Stimulated activated naive CD8-positive, alpha-beta T cell treated with anti-CD3 and anti-CD28 coated beads, Interleukin-15, Interleukin-2, amounts not matched to agents 100 ng/mL and 50 ng/mL, for 24 hours (primary cell): ENCODE results near the gene PDGFRB.

Source experiments
- H3K27ac Mint-ChIP-seq: one replicate; pipeline ENCODE4 v1.8.0; 2021; ENCODE audit warnings: mild to moderate bottlenecking, mixed read lengths
- H3K27me3 Mint-ChIP-seq: one replicate; pipeline ENCODE4 v1.8.0; 2021; ENCODE audit warnings: mixed read lengths
- H3K36me3 Mint-ChIP-seq: one replicate; pipeline ENCODE4 v1.8.0; 2021; ENCODE audit warnings: low read depth, mixed read lengths
- H3K4me1 Mint-ChIP-seq: one replicate; pipeline ENCODE4 v1.8.0; 2021; ENCODE audit warnings: low read depth, mixed read lengths
- H3K4me3 Mint-ChIP-seq: one replicate; pipeline ENCODE4 v1.8.0; 2021; ENCODE audit warnings: mild to moderate bottlenecking, mixed read lengths
- H3K9me3 Mint-ChIP-seq: one replicate; pipeline ENCODE4 v1.8.0; 2021; ENCODE audit warnings: mixed read lengths

PDGFRB gene

DNA sequence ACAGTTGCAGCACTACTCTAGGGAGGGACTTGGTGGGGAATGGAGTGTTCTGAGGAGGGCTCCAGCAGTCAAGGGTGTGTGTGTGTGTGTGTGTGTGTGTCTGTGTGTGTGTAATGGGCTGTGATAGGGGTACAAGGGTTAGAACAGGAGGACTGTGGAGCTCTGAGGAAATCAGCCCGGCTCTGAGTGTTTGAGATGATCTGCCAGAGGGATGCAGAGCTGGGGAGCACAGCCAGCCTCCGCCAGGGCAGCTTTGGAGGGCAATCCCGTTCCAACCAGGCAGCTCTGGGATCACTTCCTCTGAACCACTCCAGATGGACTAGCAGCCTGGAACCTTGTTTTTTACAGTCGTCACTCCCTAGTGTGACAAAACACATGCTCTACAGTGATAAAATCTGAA is 31.3 kb upstream of the PDGFRB start:
- H3K4me1 Mint-ChIP-seq, result no peaks in the 10 kb centered on the region
- H3K4me3 Mint-ChIP-seq, result no peak overlapping the region
- peaks cover 23% of the 10 kb centered on the region for H3K27me3 Mint-ChIP-seq
- no peaks in the 10 kb centered on the region for H3K36me3 Mint-ChIP-seq
- no peak overlapping the region for H3K27ac Mint-ChIP-seq
- no peaks in the 10 kb centered on the region for H3K9me3 Mint-ChIP-seq

- H3K27me3 Mint-ChIP-seq, result peaks cover 19% of the 10 kb centered on the region
- no peaks in the 10 kb centered on the region for H3K36me3 Mint-ChIP-seq
- no peak overlapping the region for H3K4me3 Mint-ChIP-seq
- no peaks in the 10 kb centered on the region for H3K9me3 Mint-ChIP-seq
- no peak overlapping the region for H3K27ac Mint-ChIP-seq
- H3K4me1 Mint-ChIP-seq, result no peaks in the 10 kb centered on the region
These were observed 30.5 kb upstream of the PDGFRB start for GRCh38 chr5:150186137-150186536.

DNA sequence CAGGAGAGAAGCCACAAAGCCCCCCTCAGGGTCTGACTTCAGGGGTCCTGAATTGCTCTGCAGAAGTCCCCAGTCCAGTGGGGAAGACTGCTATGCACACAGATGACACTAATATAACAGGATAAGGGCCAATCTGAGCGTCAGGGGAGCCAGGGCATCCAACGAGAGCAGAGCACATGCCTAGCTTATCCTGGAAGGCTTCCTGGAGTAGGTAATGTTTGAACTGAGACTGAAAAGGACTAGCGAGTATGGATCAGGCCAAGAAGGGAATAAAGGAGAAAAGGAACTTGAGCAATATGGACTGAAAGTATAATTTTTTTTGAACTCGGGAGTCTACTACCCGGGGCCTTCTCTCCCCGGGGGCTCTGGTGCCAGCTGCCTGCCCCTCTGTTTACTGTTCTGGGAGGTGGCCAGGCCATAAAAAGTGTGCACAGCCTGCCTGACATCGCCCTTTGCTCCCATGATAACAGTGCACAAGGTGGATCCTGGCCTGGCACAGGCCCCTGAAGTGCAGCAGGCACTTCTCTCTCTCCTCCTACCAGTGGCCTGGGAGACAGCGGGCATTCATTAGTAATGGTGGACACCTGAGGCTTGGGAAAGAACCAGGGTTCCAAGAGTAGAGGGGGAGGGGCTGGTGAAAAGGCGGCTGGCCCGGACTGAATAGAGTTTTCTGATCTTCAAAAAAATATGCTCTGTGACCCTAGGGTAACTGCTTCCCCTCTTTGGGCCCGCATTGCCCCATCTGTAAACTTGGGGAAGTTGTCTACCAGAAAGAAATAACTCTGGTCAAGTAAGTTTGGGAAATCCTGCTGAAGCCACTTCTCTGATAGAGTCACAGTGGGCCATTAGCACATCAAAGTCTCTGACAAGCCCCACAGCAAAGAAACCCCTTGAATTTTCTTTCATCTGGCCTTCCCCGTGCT is 29.6 kb upstream of the PDGFRB start:
- no peaks in the 10 kb centered on the region for H3K36me3 Mint-ChIP-seq
- H3K9me3 Mint-ChIP-seq, result no peaks in the 10 kb centered on the region
- no peaks in the 10 kb centered on the region for H3K4me1 Mint-ChIP-seq
- H3K4me3 Mint-ChIP-seq, result no peak overlapping the region
- no peak overlapping the region for H3K27ac Mint-ChIP-seq
- peaks cover 12% of the 10 kb centered on the region for H3K27me3 Mint-ChIP-seq

DNA sequence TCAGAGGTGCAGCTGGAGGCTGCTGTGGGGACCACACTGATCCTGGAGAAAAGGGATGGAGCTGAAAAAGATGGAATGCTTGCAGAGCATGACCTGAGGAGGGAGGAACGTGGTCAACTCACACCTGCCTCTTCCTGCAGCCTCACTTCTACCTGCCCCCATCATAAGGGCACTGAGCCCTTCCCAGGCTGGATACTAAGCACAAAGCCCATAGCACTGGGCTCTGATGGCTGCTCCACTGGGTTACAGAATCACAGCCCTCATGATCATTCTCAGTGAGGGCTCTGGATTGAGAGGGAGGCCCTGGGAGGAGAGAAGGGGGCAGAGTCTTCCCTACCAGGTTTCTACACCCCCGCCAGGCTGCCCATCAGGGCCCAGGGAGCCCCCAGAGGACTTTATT is 28.4 kb upstream of the PDGFRB start:
- Mint-ChIP-seq H3K36me3 (no peaks in the 10 kb centered on the region), H3K4me3 (no peak overlapping the region), H3K27me3 (peaks cover 4% of the 10 kb centered on the region), H3K4me1 (no peaks in the 10 kb centered on the region), H3K27ac (no peak overlapping the region), H3K9me3 (no peaks in the 10 kb centered on the region)

DNA sequence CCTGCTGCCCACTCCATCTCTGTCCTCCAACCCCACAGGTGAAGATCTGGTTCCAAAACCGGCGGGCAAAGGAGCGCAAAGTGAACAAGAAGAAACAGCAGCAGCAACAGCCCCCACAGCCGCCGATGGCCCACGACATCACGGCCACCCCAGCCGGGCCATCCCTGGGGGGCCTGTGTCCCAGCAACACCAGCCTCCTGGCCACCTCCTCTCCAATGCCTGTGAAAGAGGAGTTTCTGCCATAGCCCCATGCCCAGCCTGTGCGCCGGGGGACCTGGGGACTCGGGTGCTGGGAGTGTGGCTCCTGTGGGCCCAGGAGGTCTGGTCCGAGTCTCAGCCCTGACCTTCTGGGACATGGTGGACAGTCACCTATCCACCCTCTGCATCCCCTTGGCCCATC is 27.8 kb upstream of the PDGFRB start:
- no peak overlapping the region for H3K27ac Mint-ChIP-seq
- H3K9me3 Mint-ChIP-seq, result no peaks in the 10 kb centered on the region

GRCh38 chr5:150182774-150183173 is 27.1 kb upstream of the PDGFRB start:
- Mint-ChIP-seq H3K9me3 (no peaks in the 10 kb centered on the region), H3K27ac (no peak overlapping the region), H3K36me3 (no peaks in the 10 kb centered on the region), H3K27me3 (peaks cover 3% of the 10 kb centered on the region), H3K4me1 (no peaks in the 10 kb centered on the region), H3K4me3 (no peak overlapping the region)

More for the DNA sequence above, 27.8 kb upstream of the PDGFRB start:
- peaks cover 3% of the 10 kb centered on the region for H3K27me3 Mint-ChIP-seq
- no peaks in the 10 kb centered on the region for H3K4me1 Mint-ChIP-seq
- no peaks in the 10 kb centered on the region for H3K36me3 Mint-ChIP-seq
- H3K4me3 Mint-ChIP-seq, result no peak overlapping the region

DNA sequence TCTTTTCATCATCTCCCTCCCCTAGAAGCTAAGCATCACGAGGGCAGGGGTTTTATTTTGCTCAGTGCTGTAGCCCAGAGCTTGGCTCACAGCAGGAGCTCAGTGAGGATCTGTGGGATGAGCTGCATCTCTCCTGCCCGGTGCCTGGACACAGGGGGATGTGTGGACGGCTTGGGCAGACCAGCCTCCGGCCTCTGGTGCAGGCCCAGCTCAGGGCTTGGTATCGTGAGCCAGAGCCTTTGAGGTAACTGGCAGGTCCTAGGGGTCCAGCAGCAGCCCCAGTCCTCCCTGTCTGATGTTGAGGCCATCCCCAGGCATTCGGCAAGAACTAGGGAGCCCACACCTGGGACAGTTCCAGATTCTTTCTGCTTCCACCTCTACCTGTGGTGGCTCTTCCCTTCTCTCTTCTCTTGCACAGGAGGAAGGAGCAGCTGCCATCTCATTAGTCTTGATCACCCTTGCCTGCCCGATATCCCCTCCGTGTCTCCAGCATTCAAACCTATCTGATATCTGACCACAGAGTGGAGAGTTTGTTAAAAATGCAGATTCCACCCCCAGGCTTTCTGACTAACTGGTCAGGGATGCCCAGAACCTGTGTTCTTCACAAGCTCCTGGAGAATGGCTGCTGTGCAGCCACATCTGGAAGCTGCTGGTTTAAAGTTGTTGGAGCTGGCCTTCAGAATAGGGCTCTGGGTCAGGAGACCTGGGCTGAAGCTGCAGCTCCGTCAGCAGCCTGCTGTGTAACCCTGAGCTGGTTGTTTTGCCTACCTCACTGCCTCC is 26.3 kb upstream of the PDGFRB start:
- no peak overlapping the region for H3K27ac Mint-ChIP-seq

GRCh38 chr5:150181027-150181426 is 25.4 kb upstream of the PDGFRB start:
- H3K27me3 Mint-ChIP-seq, result no peaks in the 10 kb centered on the region
- no peaks in the 10 kb centered on the region for H3K36me3 Mint-ChIP-seq
- no peak overlapping the region for H3K4me3 Mint-ChIP-seq
- no peak overlapping the region for H3K27ac Mint-ChIP-seq
- H3K9me3 Mint-ChIP-seq, result no peaks in the 10 kb centered on the region
- H3K4me1 Mint-ChIP-seq, result no peaks in the 10 kb centered on the region

More for the DNA sequence above, 26.3 kb upstream of the PDGFRB start:
- Mint-ChIP-seq H3K9me3 (no peaks in the 10 kb centered on the region), H3K36me3 (no peaks in the 10 kb centered on the region), H3K4me1 (no peaks in the 10 kb centered on the region), H3K27me3 (no peaks in the 10 kb centered on the region), H3K4me3 (no peak overlapping the region)

DNA sequence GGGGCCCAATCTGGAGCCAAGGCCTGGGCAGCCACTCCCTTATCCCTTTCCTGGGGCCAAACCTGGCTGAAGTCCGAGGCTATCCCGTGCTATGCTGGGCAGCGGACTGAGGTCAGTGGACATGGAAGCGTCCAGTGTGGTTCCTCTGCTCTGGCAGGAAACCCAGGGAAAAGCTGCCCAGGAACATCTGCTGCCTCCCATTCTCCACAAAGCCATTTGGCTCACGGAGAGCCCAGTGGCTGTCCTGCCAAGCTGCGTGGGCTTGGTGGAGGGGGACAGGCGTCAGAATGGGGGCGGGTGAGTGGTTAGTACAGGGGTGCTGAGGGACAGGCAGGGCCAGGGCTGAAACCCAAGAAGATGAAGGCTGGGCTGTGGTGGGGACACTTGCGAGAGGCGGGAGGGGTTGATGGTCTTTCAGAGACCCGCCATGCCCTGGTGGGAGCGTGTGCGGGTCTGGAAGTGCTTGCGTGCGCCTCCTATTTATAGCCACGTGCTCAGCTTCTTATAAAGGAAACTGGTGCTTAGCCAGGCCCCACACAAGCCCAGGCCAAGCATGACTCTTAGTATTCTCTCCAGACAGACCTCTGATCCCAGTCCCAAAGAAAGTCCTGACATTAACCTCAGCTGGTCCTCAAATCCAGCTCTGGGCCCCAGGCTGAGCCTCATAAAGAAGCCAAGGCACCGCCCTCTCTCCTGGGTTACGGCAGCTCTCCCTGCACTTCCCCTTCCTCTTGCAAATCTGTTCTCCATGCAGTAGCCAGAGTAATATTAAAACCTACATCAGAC is 24.8 kb upstream of the PDGFRB start:
- Mint-ChIP-seq H3K4me3 (no peak overlapping the region), H3K27ac (no peak overlapping the region), H3K9me3 (no peaks in the 10 kb centered on the region), H3K36me3 (no peaks in the 10 kb centered on the region), H3K27me3 (no peaks in the 10 kb centered on the region), H3K4me1 (no peaks in the 10 kb centered on the region)

DNA sequence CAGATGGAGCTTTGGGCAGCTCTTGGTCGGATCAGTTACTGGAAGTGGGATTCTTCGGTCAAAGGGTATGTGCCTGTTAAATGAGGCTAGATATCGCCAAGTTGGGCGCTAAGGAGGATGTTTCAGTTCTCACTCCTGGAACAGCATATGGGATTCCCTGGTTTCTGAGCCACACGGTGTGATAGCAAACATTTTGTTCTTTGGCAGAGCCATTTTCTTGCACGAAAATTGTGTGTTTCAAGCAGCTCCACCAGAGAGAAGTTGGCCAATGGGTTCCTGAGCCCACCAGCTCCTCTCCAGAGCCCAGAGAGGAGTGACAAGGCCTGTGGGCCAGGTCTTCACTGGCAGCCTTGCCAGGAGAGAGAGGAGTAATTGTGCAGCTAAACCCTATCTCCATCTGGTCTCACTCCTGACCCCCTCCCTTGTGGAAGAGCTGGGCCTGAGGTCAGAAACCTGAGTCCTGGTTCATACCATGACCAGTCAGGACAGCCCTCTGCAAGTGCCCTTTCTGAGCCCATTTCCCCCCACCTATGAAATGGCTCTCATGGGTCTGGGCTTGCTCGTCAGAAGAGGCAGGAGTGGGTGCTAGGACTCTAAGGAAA is 23.5 kb upstream of the PDGFRB start:
- H3K4me3 Mint-ChIP-seq, result no peak overlapping the region
- H3K9me3 Mint-ChIP-seq, result no peaks in the 10 kb centered on the region
- no peaks in the 10 kb centered on the region for H3K27me3 Mint-ChIP-seq
- H3K36me3 Mint-ChIP-seq, result no peaks in the 10 kb centered on the region
- H3K27ac Mint-ChIP-seq, result no peak overlapping the region
- H3K4me1 Mint-ChIP-seq, result no peaks in the 10 kb centered on the region

DNA sequence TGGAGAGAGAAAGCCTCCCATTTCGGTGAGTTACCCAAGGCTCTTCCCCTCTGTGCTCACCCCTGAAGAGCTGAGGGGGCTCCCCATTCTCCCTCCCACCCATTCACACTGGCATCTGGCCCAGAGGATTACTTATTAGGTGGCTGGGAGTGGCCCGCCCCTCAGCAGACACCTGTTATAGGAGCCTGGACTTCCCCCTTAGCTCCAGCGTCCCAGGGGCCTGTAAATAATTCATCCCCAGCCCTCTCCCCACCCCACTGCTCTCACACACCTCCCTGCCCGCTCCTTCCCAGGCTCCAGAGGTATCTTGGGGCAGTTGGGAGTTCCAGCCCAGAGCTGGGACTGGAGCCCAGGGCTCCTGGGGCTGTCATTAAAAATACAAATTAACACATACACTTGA is 22.6 kb upstream of the PDGFRB start:
- no peaks in the 10 kb centered on the region for H3K4me1 Mint-ChIP-seq
- peaks cover 3% of the 10 kb centered on the region for H3K27me3 Mint-ChIP-seq
- no peak overlapping the region for H3K4me3 Mint-ChIP-seq
- H3K27ac Mint-ChIP-seq, result no peak overlapping the region
- H3K36me3 Mint-ChIP-seq, result no peaks in the 10 kb centered on the region
- no peaks in the 10 kb centered on the region for H3K9me3 Mint-ChIP-seq

DNA sequence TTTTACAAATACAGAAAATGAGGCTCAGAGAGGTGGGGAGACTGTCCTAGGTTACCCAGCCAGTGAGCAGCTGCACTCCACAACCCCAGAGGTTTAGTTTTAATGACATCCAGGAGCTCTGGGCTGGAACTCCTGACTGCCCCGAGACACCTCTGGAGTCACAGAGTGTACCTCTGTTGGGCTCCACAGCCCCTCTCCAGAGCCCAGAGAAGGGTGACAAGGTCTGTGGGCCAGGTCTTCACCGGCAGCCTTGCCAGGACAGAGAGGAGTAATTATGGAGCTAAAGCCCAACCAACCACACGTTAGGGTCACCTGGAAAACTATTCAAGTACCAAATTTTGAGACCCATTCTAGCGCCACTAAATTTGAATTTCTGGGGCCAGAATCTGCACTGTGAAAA is 22.1 kb upstream of the PDGFRB start:
- no peaks in the 10 kb centered on the region for H3K4me1 Mint-ChIP-seq
- H3K27ac Mint-ChIP-seq, result no peak overlapping the region
- H3K9me3 Mint-ChIP-seq, result no peaks in the 10 kb centered on the region
- H3K4me3 Mint-ChIP-seq, result no peak overlapping the region
- H3K27me3 Mint-ChIP-seq, result peaks cover 6% of the 10 kb centered on the region
- H3K36me3 Mint-ChIP-seq, result no peaks in the 10 kb centered on the region

DNA sequence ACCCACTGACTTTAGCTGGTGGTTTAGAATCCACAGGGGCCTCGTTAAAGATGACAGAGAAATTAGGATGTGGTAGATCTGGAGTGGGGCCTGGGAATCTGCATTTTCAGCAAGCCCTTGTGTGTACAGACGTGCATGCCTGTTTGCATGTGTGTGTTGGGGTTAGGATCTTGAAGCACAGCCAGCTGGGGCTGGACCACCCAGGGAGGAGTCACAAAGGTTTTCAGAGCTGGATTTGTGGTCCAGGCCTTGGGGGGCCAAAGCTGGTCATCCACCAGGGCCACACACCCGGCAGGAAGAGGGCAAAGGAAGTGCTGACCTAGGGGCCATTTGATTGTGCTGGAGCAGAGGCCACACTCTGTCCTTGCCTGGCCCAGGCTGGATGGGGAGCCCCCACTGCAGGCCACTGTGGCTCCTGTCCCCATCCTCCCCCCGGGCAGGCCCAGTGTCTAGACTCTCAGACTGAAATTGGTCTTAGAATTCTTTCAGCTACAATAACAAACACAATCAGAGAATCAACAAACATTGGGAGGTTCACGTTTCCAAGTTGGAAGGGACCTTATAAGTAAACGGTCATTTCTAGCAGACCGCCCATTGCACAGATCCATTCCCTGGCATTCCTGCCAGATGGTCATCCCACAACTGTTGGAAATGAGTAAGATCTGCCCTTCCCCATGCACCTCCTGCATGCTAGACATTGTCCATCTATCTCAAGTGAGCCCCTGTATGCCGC is 21.3 kb upstream of the PDGFRB start:
- Mint-ChIP-seq H3K9me3 (no peaks in the 10 kb centered on the region), H3K4me1 (no peaks in the 10 kb centered on the region), H3K36me3 (no peaks in the 10 kb centered on the region), H3K27me3 (peaks cover 9% of the 10 kb centered on the region), H3K4me3 (no peak overlapping the region), H3K27ac (no peak overlapping the region)

DNA sequence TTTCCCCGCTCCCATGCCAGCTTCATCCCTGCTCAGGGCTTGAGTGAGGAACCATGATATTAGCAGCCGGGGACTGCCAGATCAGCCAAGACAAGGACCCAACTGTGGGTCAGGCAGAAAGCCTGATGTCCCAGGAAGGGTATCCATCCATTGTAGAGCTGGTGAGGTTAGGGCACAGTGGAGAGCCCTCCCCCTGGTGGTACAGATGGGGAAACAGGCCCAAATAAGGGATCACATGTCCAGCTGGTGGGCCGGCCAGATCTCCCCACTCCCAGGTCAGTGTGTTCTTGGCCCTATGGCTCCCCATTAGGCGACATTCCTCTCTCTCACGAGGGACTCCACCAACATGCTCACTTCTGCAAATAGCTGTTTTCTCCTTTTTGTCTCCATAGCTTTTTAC is 19.9 kb upstream of the PDGFRB start:
- Mint-ChIP-seq H3K36me3 (no peaks in the 10 kb centered on the region), H3K27ac (no peak overlapping the region), H3K9me3 (no peaks in the 10 kb centered on the region), H3K4me3 (no peak overlapping the region), H3K27me3 (peaks cover 17% of the 10 kb centered on the region), H3K4me1 (no peaks in the 10 kb centered on the region)
